Activated naive CD8-positive, alpha-beta T cell treated with anti-CD3 and anti-CD28 coated beads for 36 hours (primary cell): ENCODE data around the gene SF3A2. TPM values are rescaled to one million over a fixed set of nuclear protein-coding genes. Genes with fewer than 3 reads are reported as not detected.
A peak's percentile ranks its signal among the peaks of the same experiment; 100 is the strongest.
"Not testable (repeated sequence)": the region's sequence is repeated elsewhere in the genome, so short reads cannot be mapped to it uniquely, and the experiment has no call there.

Experiments used
- DNase-seq: peaks from one replicate; pipeline ENCODE4 v3.0.0; 2021
- H3K27ac Mint-ChIP-seq: one replicate; pipeline ENCODE4 v1.8.0; 2022; ENCODE audit warnings: mild to moderate bottlenecking, moderate library complexity, mixed read lengths
- H3K27me3 Mint-ChIP-seq: one replicate; pipeline ENCODE4 v1.8.0; 2022; ENCODE audit warnings: mild to moderate bottlenecking, mixed read lengths
- H3K36me3 Mint-ChIP-seq: one replicate; pipeline ENCODE4 v1.8.0; 2021; ENCODE audit warnings: mild to moderate bottlenecking, mixed read lengths
- H3K4me1 Mint-ChIP-seq: one replicate; pipeline ENCODE4 v1.8.0; 2021; ENCODE audit warnings: mixed read lengths
- H3K4me3 Mint-ChIP-seq: one replicate; pipeline ENCODE4 v1.8.0; 2022; ENCODE audit warnings: mild to moderate bottlenecking, moderate library complexity, mixed read lengths
- H3K9me3 Mint-ChIP-seq: one replicate; pipeline ENCODE4 v1.8.0; 2022; ENCODE audit warnings: mixed read lengths
- total RNA-seq, 2 experiments: library from RNA; stranded (reverse); gene quantifications; one replicate each; pipeline ENCODE4 v1.2.3, GENCODE V29; 2021

Gene SF3A2
- total RNA-seq, 2 experiments from 2014 or later: 160 to 162 TPM

DNA sequence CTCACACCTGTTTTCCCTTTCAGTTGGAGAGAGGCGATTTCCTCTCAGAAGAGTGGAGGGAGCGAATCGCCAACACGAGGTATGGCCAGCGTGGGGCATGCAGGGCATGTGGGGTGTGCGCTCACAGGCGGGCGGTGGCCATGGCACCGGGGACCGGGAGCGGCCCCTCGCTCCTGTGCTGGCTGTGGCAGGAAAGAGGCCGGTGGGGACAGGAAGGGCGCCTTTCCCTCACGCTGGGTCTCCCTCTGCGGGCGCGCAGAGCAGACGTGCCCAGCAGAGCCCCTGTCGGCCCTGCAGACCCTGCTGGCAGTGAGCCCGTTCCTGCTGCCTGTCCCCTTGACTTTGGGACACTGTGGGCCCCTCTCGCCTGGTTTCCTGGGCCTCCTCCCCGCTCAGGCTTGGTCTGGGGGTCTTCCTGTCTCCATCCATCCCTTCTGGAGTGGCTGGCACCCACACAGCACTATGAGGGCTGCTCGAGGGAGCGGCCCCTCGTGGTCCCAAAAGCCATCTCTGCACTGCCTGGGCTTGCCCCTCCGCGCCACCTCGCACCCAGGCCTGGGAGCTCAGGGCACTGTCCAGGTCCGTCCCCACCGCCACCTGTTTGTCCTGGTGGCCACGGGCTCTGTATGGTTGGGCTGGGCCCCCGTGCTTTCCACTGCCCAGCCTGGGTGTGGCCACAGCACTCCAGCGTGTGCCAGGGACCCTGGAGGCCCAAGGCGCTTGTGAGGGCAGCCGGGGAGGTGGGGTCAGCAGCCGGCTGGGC lies 36.6 kb upstream of the SF3A2 start:
- Mint-ChIP-seq H3K36me3 (peaks cover 5% of the 10 kb centered on the region), H3K27ac (no peak overlapping the region), H3K27me3 (no peaks in the 10 kb centered on the region), H3K4me3 (no peak overlapping the region), H3K9me3 (no peaks in the 10 kb centered on the region), H3K4me1 (no peaks in the 10 kb centered on the region)
- DNase-seq: no peak

DNA sequence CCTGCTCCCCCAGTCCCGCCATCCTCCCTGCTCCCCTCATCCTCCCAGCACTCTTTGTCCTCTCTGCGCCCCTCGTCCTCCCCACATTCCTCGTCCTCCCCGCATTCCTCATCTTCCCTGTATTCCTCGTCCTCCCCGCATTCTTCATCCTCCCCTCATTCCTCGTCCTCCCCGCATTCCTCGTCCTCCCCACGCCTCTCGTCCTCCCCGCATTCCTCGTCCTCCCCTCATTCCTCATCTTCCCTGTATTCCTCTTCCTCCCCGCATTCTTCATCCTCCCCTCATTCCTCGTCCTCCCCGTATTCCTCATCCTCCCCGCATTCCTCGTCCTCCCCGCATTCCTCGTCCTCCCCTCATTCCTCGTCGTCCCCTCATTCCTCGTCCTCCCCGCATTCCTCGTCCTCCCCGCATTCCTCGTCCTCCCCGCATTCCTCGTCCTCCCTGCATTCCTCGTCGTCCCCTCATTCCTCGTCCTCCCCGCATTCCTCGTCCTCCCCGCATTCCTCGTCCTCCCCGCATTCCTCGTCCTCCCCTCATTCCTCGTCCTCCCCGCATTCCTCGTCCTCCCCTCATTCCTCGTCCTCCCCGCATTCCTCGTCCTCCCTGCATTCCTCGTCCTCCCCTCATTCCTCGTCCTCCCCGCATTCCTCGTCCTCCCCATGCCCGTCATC lies 35.9 kb upstream of the SF3A2 start:
- not testable (repeated sequence) for H3K9me3 Mint-ChIP-seq, H3K36me3 Mint-ChIP-seq, H3K27ac Mint-ChIP-seq, DNase-seq, H3K27me3 Mint-ChIP-seq, H3K4me1 Mint-ChIP-seq, H3K4me3 Mint-ChIP-seq

DNA sequence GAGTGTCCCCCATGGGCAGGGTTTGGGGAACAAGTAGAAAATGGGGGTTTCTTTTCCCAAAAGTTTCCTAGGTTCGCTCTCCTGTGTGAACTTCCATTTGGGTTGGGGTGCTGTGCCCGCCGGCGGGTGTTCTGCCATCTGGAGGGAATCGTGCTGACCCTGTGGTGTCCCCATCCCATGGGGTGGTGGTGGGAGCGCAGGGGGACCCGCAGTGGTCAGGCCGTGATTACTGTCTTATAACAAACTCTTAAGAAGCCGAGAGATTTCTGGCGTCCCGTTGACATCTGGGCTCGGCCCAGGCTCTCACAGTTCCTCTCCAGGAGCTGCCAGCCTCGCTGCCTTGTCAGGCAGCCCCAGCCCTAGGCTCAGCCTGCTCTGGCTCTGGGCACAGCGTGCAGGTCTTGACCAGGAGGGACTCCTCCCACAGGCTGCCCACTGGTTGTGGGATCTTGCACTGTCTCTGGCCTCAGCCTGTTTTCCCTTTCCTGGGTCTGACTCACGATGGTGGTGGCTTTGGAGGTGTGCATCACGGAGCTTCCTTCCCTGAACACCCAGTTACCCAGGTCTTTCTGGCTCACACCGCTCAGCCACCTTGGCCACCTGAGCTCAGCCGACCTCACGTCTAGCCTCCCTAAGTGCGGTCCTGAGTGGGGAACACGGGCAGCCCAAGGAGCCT lies 35.0 kb upstream of the SF3A2 start:
- Mint-ChIP-seq H3K27ac (peak overlapping the region; percentile 42), H3K27me3 (no peaks in the 10 kb centered on the region), H3K36me3 (peaks cover 6% of the 10 kb centered on the region), H3K4me3 (no peak overlapping the region), H3K4me1 (no peaks in the 10 kb centered on the region), H3K9me3 (no peaks in the 10 kb centered on the region)
- no peak for DNase-seq

DNA sequence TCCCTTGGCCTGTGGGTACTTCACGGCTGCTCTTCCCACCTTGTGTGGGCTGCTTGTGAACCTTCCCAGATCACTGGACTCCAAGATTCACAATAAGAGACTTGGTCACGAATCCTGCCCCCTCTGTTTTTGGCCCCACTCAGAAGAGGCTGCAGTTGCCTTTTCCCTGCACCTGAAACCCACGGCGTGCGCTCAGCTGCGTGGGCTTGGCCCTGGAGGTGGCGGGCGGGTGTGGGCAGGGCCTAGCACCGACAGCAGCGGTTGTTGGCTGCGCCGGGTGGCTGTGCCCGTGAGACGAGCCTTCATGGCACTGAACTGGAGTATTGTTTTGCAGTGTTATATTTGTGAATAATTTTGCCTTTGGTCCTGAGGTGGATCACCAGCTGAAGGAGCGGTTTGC lies 34.3 kb upstream of the SF3A2 start:
- no peak for DNase-seq
- H3K9me3 Mint-ChIP-seq: no peaks in the 10 kb centered on the region
- no peak overlapping the region for H3K27ac Mint-ChIP-seq
- no peaks in the 10 kb centered on the region for H3K4me1 Mint-ChIP-seq
- no peak overlapping the region for H3K4me3 Mint-ChIP-seq
- no peaks in the 10 kb centered on the region for H3K27me3 Mint-ChIP-seq
- H3K36me3 Mint-ChIP-seq: peaks cover 7% of the 10 kb centered on the region

DNA sequence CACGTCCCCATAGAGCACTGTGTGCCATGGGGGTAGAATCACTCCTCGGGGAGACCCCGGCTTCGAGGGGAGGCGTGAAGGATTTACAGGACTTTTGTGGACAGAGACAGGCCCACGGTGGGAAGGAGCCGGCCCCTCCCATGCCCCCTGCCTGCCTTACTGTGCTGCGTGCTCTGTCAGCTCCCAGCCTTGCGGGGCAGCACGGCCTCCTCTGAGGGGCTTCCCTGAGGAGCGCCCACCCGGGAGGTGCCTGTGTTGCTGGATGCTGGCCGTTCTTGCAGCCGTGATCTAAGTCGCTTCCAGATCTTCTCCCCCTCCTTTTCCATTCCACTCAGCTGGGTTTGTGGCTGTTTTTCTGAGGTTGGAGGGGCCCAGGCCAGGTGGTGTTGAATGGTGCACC lies 29.6 kb upstream of the SF3A2 start:
- no peaks in the 10 kb centered on the region for H3K9me3 Mint-ChIP-seq
- no peak for DNase-seq
- peaks cover 9% of the 10 kb centered on the region for H3K36me3 Mint-ChIP-seq
- H3K4me1 Mint-ChIP-seq: no peaks in the 10 kb centered on the region
- no peak overlapping the region for H3K27ac Mint-ChIP-seq
- H3K4me3 Mint-ChIP-seq: no peak overlapping the region
- no peaks in the 10 kb centered on the region for H3K27me3 Mint-ChIP-seq

DNA sequence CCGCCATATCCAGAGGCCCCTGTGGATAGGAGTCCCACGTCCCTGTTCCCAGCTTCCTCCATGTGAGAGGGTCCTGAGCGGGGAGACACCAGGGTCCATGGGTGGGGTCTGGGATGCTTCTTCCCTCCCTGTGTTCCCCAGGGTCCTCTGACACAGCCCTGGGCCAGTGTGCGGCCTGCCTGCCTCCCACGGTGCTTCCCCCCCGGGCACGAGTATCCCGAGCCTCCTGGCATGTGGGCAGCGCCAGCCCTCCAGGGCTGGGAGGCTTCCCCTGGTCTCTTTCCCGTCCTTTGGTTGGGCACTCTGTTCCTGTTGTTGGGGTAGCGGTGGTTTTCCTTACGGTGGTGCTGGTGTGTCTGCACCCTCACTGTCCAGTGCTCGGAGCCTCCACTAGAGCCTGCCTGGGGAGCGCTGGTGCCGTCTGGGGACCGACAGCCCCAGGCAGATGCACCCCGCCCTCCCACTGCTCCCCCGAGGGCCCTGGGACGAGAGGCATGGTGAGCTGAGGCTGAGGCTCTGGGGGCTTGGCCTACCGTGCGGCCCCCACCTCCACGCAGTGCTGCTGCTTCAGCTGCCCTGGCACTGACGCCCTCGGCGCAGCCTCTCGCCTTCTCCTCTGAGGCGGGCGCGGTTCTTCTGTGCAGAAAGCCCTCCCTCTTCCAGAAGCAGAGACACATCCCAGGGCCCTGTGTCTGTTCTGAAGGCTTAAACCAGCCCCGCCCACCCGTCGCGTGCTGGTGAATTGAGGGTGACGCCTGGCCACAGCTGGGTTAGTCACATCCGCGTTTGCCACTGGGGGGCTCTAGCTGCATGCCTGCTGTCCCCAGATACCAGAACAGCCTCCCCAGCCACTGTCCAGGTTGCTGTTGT lies 28.4 kb upstream of the SF3A2 start:
- no peak for DNase-seq
- Mint-ChIP-seq H3K4me1 (no peaks in the 10 kb centered on the region), H3K9me3 (no peaks in the 10 kb centered on the region), H3K36me3 (peaks cover 10% of the 10 kb centered on the region), H3K27me3 (no peaks in the 10 kb centered on the region), H3K27ac (no peak overlapping the region), H3K4me3 (no peak overlapping the region)

DNA sequence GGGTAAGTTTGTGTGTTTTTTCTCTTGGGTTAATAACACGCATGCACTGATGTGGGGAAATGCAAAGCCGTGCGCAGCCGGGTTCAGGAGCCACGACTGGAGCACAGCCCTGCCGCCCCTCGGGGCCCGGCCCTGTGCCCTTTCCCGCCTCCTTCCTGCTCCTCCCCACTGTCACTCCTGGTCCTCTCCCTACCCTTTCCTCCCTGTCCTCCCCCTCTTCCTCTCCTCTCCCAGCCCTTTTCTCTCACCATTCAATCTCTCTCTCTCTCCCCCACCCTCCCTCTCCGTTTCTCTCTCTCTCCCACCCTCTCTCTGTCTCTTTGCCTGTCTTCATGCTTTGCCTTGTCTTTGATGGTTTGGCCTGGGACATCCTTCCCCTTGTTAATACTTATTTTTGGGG lies 27.6 kb upstream of the SF3A2 start:
- H3K27ac Mint-ChIP-seq: no peak overlapping the region
- H3K9me3 Mint-ChIP-seq: no peaks in the 10 kb centered on the region
- no peak for DNase-seq
- H3K27me3 Mint-ChIP-seq: no peaks in the 10 kb centered on the region
- H3K36me3 Mint-ChIP-seq: peaks cover 12% of the 10 kb centered on the region
- no peaks in the 10 kb centered on the region for H3K4me1 Mint-ChIP-seq
- no peak overlapping the region for H3K4me3 Mint-ChIP-seq

DNA sequence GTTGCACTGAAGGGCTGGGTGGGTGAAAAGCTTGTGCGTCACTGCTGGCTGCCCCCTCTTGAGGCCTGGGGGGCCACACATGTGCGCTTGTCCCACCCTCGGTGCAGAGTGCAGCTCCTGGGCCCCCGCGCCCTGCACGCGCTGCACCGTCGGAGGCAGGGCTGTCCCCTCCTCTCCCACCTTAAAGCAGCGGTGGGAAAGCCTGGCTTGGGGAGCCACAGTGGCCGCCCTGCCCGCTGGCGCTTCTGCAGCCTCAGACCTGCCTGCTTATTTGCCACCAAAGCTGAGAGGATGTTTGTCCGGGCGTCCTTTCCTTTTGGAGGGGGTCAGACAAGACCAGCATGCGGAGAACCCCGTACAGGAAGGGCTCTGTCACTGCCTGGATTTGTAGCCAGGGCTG lies 27.2 kb upstream of the SF3A2 start:
- H3K4me1 Mint-ChIP-seq: no peaks in the 10 kb centered on the region
- no peaks in the 10 kb centered on the region for H3K9me3 Mint-ChIP-seq
- H3K27ac Mint-ChIP-seq: no peak overlapping the region
- no peaks in the 10 kb centered on the region for H3K27me3 Mint-ChIP-seq
- no peak overlapping the region for H3K4me3 Mint-ChIP-seq
- peaks cover 10% of the 10 kb centered on the region for H3K36me3 Mint-ChIP-seq
- DNase-seq: no peak

DNA sequence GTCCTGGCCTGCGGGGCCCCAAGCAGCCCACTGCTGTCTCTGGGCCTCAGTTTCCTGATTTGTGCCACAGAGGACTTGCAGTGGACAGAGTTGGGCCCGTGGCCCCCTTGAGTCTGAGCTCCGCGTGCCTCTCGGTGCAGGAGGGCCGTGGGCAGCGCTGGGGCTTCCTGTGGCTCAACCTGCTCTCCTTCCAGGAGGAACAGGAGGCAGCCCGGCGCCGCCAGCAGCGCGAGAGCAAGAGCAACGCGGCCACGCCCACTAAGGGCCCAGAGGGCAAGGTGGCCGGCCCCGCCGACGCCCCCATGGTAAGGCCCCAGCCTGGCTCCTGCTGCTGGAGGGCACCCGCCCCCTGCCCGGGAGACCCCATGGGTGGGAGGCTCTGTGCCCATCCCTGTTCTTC lies 26.4 kb upstream of the SF3A2 start:
- Mint-ChIP-seq H3K4me3 (no peak overlapping the region), H3K27ac (no peak overlapping the region), H3K36me3 (peaks cover 17% of the 10 kb centered on the region), H3K4me1 (peaks cover 5% of the 10 kb centered on the region), H3K9me3 (no peaks in the 10 kb centered on the region), H3K27me3 (no peaks in the 10 kb centered on the region)
- DNase-seq: no peak

DNA sequence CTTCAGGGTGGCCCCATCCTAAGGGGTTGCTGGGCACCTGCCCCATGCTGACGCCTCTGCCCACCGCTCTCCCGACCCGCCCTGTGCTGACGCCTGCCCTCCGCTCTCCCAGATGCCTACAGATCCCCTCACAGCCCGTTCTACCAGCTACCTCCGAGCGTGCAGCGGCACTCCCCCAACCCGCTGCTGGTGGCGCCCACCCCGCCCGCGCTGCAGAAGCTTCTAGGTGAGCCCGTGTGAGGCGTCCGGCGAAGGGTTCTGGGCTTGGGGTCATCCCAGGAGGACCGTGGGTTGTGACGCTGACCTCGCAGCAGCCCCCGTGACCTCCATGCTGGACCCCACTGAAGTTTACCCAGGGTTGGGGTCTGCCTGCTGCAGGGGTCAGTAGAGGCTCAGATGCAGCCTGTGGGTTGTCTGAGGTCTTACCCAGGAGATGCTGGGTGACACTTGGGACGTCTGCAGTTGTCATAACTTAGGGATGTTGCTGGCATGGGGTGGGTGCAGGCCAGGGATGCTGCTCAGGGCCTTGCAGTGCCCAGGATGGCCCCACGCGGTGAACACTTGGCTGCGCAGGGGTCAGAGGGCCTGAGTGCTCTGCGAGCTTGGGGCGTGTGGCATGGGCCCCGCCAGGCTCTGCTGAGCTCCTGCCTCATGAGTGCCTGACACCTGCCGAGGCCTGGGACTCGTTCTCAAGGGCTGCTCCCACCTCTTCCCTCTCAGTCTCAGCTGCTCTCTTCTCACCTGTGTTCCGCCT lies 25.5 kb upstream of the SF3A2 start:
- Mint-ChIP-seq H3K27ac (peak overlapping the region; percentile 42), H3K9me3 (no peaks in the 10 kb centered on the region), H3K4me3 (no peak overlapping the region), H3K36me3 (peaks cover 17% of the 10 kb centered on the region), H3K4me1 (peaks cover 5% of the 10 kb centered on the region), H3K27me3 (no peaks in the 10 kb centered on the region)
- no peak for DNase-seq

DNA sequence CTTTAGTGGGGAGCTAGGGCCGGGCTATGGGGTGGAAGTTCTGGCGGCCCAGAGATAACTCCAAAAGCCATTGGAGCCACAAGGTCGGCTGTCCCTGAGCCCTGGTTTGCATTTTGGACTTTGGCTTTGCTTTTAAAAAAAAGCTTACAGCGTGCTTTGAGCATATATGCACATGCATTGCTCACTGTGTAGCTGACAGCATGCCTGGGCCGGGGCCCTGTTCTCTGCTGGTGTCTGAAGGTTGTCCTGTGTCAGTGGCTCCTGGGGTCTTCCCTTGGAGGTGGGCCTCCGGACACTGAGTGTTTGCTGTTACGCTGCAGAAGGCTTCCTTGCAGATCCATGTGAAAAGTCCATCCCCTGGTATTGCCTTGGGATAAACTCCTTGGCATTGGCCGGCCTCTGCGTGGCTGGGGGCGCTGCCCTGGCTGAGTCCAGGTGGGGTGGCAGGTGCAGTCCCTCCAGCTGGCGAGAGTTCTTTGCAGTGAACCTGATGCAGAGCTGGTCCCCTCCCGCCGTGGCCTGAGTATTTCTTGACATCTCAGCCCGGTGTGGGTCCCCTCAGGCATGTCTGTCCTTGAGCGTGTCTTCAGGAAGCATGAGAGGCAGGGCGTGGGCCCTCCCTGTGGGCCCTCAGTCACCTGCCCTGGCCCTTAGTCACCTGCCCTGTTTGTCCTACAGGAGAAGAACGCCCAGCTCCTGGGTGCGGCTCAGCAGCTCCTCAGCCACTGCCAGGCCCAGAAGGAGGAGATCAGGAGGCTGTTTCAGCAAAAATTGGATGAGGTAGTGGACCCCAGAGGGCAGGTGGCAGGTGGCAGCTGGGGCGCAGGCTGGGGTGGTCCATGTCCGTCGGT lies 23.5 kb upstream of the SF3A2 start:
- H3K36me3 Mint-ChIP-seq: peaks cover 14% of the 10 kb centered on the region
- H3K4me1 Mint-ChIP-seq: peaks cover 5% of the 10 kb centered on the region
- no peaks in the 10 kb centered on the region for H3K9me3 Mint-ChIP-seq
- no peaks in the 10 kb centered on the region for H3K27me3 Mint-ChIP-seq
- peak overlapping the region; percentile 8 for H3K4me3 Mint-ChIP-seq
- H3K27ac Mint-ChIP-seq: no peak overlapping the region
- no peak for DNase-seq

DNA sequence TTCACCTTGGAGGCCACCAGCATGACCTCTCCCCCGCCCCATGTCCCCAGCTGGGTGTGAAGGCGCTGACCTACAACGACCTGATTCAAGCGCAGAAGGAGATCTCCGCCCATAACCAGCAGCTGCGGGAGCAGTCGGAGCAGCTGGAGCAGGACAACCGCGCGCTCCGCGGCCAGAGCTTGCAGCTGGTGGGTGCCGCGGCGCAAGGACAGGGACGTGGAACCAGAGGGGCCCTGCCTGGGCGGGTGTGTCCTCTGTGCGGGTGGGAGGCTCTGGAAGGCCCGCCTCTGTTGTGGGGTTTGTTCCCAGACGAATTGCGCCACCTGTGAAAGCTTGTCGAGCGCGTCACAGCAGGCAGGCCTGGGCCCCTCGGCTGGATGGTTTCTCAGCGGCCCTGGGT lies 22.8 kb upstream of the SF3A2 start:
- H3K27ac Mint-ChIP-seq: no peak overlapping the region
- H3K36me3 Mint-ChIP-seq: peaks cover 14% of the 10 kb centered on the region
- no peak for DNase-seq

DNA sequence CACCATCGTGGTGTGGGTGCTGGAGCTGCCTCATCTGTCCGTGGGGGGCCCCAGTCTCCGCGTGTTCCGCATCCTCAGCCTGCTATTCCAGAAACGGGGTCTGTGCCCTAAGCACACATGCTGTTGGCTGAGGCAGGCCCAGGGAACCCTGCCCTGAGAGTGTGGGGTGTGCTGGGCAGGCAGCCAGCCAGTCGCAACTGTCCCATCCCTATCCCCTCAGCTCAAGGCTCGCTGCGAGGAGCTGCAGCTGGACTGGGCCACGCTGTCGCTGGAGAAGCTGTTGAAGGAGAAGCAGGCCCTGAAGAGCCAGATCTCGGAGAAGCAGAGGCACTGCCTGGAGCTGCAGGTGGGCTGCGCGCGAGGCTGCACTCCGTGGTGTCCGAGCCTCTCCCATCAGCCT lies 22.4 kb upstream of the SF3A2 start:
- no peak for DNase-seq
- Mint-ChIP-seq H3K4me3 (no peak overlapping the region), H3K27ac (no peak overlapping the region), H3K9me3 (no peaks in the 10 kb centered on the region), H3K4me1 (peaks cover 5% of the 10 kb centered on the region), H3K27me3 (no peaks in the 10 kb centered on the region), H3K36me3 (peaks cover 14% of the 10 kb centered on the region)

More for the DNA sequence above, 22.8 kb upstream of the SF3A2 start:
- Mint-ChIP-seq H3K27me3 (no peaks in the 10 kb centered on the region), H3K9me3 (no peaks in the 10 kb centered on the region), H3K4me3 (no peak overlapping the region), H3K4me1 (peaks cover 5% of the 10 kb centered on the region)
